Suprapubic skin (tissue), 4 donors: ENCODE measurements around the gene WFIKKN1. TPM values are rescaled to one million over a fixed set of nuclear protein-coding genes. Genes with fewer than 3 reads are reported as not detected.

Experiments used
- DNase-seq, 2 donors: peaks; one replicate each; pipeline ENCODE4 v3.0.0-alpha.2; 2019; ENCODE audit warnings: low spot score in 2 of 2
- H3K27ac ChIP-seq: fragments of 200-600 bp; sonication (generic); one replicate; pipeline ENCODE4 v1.5.1; 2019
- H3K27me3 ChIP-seq: fragments of 200-600 bp; sonication (generic); one replicate; pipeline ENCODE4 v1.5.1; 2019
- H3K36me3 ChIP-seq: fragments of 200-600 bp; sonication (generic); one replicate; pipeline ENCODE4 v1.5.1; 2019
- H3K4me1 ChIP-seq: fragments of 200-600 bp; sonication (generic); one replicate; pipeline ENCODE4 v1.5.1; 2019
- H3K4me3 ChIP-seq: fragments of 200-600 bp; sonication (generic); one replicate; pipeline ENCODE4 v1.5.1; 2019; ENCODE audit warnings: mild to moderate bottlenecking
- H3K9me3 ChIP-seq: fragments of 200-600 bp; sonication (generic); one replicate; pipeline ENCODE4 v1.5.1; 2019
- EP300 ChIP-seq: sonication (generic); formaldehyde crosslinking; IDR thresholded peaks from one replicate; pipeline ENCODE4 v1.6.1; 2017; ENCODE audit warnings: antibody characterized with exemption
- POLR2A ChIP-seq, 2 donors: fragments of 450-650 bp; IDR thresholded peaks; one replicate each; pipeline ENCODE4 v1.6.1; 2017; ENCODE audit warnings: antibody characterized with exemption in 2 of 2, mild to moderate bottlenecking in 2 of 2, moderate library complexity in 2 of 2
- POLR2AphosphoS5 ChIP-seq, 3 donors: sonication (generic); formaldehyde crosslinking; IDR thresholded peaks; one replicate each; pipeline ENCODE4 v1.6.1; 2017; ENCODE audit warnings: antibody characterized with exemption in 3 of 3
- WGBS: methylation state at CpG from one replicate; pipeline ENCODE4 v1.1.5; 2018; 5-methylcytosine and 5-hydroxymethylcytosine counted together
- total RNA-seq, 4 donors: library from RNA; depleted of rRNA; stranded (reverse); fragments of >200 nt; gene quantifications; one replicate each; pipeline ENCODE4 v1.1.0, GENCODE V29; 2016
- TF ChIP-seq, protein P1 (sequence below), 2 donors: fragments of 200-600 bp in 1 of 2; fragments of 450-650 bp in 1 of 2; sonication (generic) in 1 of 2; IDR thresholded peaks; one replicate each; pipeline ENCODE4 v1.5.1; 2016 to 2019; ENCODE audit warnings: antibody characterized with exemption in 2 of 2, mild to moderate bottlenecking in 1 of 2, moderate library complexity in 1 of 2

WFIKKN1 gene
- total RNA-seq, 4 donors from 2014 or later: 1.2 to 12.6 (median 4.6) TPM

DNA sequence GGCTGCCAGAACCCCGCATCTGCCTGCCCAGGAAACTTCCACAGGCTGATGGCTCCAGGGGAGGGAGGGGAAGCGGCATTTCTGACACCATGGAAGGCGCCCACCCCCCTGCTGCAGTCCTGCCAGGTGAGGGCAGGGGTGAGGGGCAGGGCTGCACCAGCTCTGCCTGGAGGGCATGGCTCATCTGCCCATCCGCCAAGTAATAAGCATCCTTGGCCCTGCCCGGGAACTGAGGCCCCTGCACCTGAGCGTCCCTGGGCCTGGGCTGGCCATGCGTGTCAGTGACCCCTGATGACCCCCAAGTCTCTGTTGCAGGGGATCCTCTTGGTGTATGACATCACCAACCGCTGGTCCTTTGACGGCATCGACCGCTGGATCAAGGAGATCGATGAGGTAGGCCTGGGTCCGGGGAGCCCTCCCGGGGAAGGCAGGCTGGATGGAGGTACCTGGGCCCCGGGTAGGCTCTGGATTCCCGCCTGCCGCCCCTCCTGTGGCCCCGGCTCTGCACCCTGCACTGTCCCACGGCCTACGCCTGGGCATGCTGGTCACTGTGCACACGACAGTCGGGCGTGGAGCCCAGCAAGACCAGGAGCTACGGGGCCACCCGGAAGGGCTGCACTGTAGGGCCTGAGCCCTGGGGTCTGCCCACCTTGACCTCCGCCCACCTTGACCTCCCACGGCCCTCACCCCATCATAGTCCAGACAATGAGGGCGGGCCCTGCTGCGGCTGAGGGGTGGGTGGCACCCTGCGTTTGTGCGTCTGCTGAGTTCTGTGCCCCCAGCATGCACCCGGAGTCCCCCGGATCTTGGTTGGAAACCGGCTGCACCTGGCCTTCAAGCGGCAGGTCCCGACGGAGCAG, 5.4 kb upstream of the WFIKKN1 start:
- no peaks in the 10 kb centered on the region for H3K27me3 ChIP-seq
- TF ChIP-seq, protein P1, sequence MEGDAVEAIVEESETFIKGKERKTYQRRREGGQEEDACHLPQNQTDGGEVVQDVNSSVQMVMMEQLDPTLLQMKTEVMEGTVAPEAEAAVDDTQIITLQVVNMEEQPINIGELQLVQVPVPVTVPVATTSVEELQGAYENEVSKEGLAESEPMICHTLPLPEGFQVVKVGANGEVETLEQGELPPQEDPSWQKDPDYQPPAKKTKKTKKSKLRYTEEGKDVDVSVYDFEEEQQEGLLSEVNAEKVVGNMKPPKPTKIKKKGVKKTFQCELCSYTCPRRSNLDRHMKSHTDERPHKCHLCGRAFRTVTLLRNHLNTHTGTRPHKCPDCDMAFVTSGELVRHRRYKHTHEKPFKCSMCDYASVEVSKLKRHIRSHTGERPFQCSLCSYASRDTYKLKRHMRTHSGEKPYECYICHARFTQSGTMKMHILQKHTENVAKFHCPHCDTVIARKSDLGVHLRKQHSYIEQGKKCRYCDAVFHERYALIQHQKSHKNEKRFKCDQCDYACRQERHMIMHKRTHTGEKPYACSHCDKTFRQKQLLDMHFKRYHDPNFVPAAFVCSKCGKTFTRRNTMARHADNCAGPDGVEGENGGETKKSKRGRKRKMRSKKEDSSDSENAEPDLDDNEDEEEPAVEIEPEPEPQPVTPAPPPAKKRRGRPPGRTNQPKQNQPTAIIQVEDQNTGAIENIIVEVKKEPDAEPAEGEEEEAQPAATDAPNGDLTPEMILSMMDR (IDR thresholded peaks at IDR 0.05): no peak
- TF ChIP-seq EP300 (no peak), POLR2A (IDR thresholded peaks at IDR 0.05) (no peak), POLR2AphosphoS5 (IDR thresholded peaks at IDR 0.05) (no peak)
- no peaks in the 10 kb centered on the region for H3K9me3 ChIP-seq
- H3K4me3 ChIP-seq: no peak overlapping the region
- H3K27ac ChIP-seq: no peak overlapping the region
- WGBS: no CpG with 5 or more reads among the region's 37 CpGs
- peaks cover 46% of the 10 kb centered on the region for H3K4me1 ChIP-seq
- H3K36me3 ChIP-seq: peaks cover 38% of the 10 kb centered on the region
- DNase-seq: peak in 1 of 2 donors; percentile 80

DNA sequence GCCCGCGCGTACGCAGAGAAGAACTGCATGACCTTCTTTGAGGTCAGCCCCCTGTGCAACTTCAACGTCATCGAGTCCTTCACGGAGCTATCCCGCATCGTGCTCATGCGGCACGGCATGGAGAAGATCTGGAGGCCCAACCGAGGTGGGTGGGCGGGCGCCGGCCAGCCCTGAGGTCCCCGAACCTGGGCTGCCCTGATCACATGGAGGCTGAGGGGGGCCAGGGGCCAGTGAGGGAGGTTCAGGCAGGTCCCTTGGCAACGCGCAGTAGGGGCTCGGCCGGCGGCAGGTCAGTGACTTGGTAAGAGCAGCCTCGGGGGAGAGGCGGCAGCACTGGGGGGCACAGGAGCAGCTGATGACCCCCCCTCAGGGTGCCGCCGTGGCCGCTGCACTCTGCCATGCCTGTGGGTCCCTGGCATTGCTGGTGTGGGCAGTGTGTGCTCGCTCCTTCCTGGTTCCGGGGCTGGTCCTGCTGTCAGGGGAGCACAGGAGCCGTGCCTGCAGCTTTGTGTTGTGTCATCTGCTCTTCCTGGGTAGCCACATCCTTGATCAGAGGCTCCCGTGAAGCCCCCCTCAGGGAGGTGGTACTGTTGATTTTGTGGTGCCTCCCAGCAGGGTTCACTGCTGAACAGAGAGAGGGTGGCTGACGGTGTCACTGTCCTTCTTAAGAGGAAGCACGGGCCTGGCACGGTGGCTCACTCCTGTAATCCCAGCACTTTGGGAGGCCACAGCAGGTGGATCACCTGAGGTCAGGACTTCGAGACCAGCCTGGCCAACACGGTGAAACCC, 4.6 kb upstream of the WFIKKN1 start:
- H3K9me3 ChIP-seq: no peaks in the 10 kb centered on the region
- peaks cover 47% of the 10 kb centered on the region for H3K4me1 ChIP-seq
- H3K27ac ChIP-seq: peak overlapping the region; percentile 23
- 94% methylated on average over 16 of the region's 35 CpGs for WGBS
- TF ChIP-seq, protein P1 (IDR thresholded peaks at IDR 0.05): no peak
- TF ChIP-seq EP300: no peak
- TF ChIP-seq POLR2A (IDR thresholded peaks at IDR 0.05): no peak
- TF ChIP-seq POLR2AphosphoS5 (IDR thresholded peaks at IDR 0.05): no peak
- no peaks in the 10 kb centered on the region for H3K27me3 ChIP-seq
- peak in 1 of 2 donors; percentile 77 for DNase-seq
- peaks cover 38% of the 10 kb centered on the region for H3K36me3 ChIP-seq
- H3K4me3 ChIP-seq: no peak overlapping the region

DNA sequence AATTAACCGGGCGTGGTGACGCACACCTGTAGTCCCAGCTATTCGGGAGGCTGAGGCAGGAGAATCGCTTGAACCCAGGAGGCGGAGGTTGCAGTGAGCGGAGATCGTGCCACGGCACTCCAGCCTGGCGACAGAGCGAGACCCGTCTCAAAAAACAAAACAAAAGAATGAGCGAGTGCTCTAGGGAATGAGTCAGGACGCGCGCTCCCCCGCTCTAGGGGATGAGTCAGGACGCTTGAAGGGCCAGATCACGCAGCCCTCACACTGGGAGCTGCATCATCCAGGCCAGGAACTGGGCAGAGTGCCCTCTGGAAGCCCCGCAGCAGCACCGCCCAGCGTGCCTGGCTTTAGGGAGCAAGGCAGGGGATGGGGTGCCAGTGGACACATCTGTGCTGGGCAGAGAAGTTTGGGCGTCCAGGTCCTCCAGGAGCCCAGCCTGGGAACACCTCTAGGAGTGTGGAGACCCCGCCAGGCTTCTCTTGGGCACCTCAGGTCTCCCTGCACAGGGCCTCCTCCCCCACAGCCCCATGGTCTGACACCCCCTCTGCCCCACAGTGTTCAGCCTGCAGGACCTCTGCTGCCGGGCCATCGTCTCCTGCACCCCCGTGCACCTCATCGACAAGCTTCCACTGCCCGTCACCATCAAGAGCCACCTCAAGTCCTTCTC, 3.9 kb upstream of the WFIKKN1 start:
- no peak overlapping the region for H3K4me3 ChIP-seq
- H3K27ac ChIP-seq: peak overlapping the region; percentile 23
- no peaks in the 10 kb centered on the region for H3K9me3 ChIP-seq
- H3K27me3 ChIP-seq: no peaks in the 10 kb centered on the region
- WGBS: 70% methylated on average over 20 of the region's 29 CpGs
- peaks cover 38% of the 10 kb centered on the region for H3K36me3 ChIP-seq
- H3K4me1 ChIP-seq: peaks cover 43% of the 10 kb centered on the region
- peak; percentile 80 to 84 for DNase-seq
- TF ChIP-seq, protein P1 (IDR thresholded peaks at IDR 0.05): no peak

DNA sequence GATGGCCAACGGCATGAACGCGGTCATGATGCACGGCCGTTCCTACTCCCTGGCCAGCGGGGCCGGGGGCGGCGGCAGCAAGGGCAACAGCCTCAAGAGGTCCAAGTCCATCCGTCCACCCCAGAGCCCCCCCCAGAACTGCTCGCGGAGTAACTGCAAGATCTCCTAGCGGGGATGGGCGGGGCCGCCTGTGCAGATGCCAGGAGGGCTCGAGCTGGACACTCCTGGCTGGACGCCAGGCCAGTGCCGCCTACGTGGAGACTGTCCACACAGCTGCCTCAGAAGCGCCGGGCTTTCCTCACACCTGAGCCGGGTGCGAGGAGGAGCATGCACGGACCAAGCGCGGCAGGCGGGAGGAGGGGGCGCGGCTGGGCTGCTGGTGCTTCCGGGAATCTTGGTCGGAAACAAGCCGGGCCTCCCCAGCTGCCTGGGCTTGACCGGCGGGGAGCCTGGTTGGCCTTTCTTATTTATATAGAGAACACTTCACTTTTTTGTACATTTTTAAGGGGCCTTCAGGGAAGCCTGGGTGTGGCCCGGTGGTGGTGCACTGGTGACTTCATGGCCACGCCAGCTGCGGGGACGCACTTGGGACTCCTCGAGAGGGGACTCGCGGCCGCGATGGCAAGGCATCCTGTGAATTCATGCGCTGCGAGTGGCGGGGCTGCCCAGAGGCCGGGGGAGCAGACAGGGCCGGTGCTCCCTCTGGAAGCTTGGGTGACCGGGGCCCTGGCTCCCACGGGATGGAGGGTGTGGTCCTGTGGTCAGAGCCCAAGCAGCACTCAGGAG, 3.1 kb upstream of the WFIKKN1 start:
- Histone ChIP-seq H3K4me3 (no peak overlapping the region), H3K27me3 (no peaks in the 10 kb centered on the region), H3K4me1 (peaks cover 36% of the 10 kb centered on the region), H3K9me3 (no peaks in the 10 kb centered on the region), H3K27ac (no peak overlapping the region), H3K36me3 (peaks cover 38% of the 10 kb centered on the region)
- WGBS: 90% methylated on average over 27 of the region's 50 CpGs
- DNase-seq: peak; percentile 71 to 82
- no peak for TF ChIP-seq POLR2AphosphoS5 (IDR thresholded peaks at IDR 0.05)
- no peak for TF ChIP-seq EP300
- no peak for TF ChIP-seq POLR2A (IDR thresholded peaks at IDR 0.05)
- TF ChIP-seq, protein P1 (IDR thresholded peaks at IDR 0.05): no peak
